Measurements from ENCODE around the gene NBEAL1.
"Not testable (repeated sequence)": the region's sequence is repeated elsewhere in the genome, so short reads cannot be mapped to it uniquely, and the experiment has no call there.

Gene NBEAL1

GRCh38 chr2:203229674-203230073 is 215.0 kb downstream of the NBEAL1 start:
- DNase-seq (ENCODE audit: low spot score): not testable (repeated sequence)

GRCh38 chr2:203237346-203238238 is 222.9 kb downstream of the NBEAL1 start:
- DNase-seq (ENCODE audit: low spot score): no peak

- no peak for DNase-seq (ENCODE audit: low spot score)
Measured at GRCh38 chr2:203238292-203238703, 223.6 kb downstream of the NBEAL1 start.

- DNase-seq (ENCODE audit: low spot score): peak; percentile 82
Measured at GRCh38 chr2:203238704-203239526, 224.2 kb downstream of the NBEAL1 start, which contains the start of gene CYP20A1. CYP20A1 (plus strand) TSS chr2:203239018; CDS start chr2:203239063, 45 bp downstream.

- DNase-seq (ENCODE audit: low spot score): no peak
Measured at GRCh38 chr2:203240491-203240890, 225.8 kb downstream of the NBEAL1 start.

- no peak for DNase-seq (ENCODE audit: low spot score)
Measured at GRCh38 chr2:203242518-203242917, 227.8 kb downstream of the NBEAL1 start.

- DNase-seq (ENCODE audit: low spot score): no peak
Measured at GRCh38 chr2:203246646-203247045, 232.0 kb downstream of the NBEAL1 start.

- DNase-seq (ENCODE audit: low spot score): no peak
Measured at GRCh38 chr2:203252818-203253217, 238.1 kb downstream of the NBEAL1 start.

- not testable (repeated sequence) for DNase-seq (ENCODE audit: low spot score)
Measured at GRCh38 chr2:203253422-203254095, 238.9 kb downstream of the NBEAL1 start.

GRCh38 chr2:203261326-203262159 is 246.9 kb downstream of the NBEAL1 start:
- DNase-seq (ENCODE audit: low spot score): no peak

Measured in COLO829 (cell line).